Measurements from ENCODE around the gene MAS1.

The MAS1 gene

DNA sequence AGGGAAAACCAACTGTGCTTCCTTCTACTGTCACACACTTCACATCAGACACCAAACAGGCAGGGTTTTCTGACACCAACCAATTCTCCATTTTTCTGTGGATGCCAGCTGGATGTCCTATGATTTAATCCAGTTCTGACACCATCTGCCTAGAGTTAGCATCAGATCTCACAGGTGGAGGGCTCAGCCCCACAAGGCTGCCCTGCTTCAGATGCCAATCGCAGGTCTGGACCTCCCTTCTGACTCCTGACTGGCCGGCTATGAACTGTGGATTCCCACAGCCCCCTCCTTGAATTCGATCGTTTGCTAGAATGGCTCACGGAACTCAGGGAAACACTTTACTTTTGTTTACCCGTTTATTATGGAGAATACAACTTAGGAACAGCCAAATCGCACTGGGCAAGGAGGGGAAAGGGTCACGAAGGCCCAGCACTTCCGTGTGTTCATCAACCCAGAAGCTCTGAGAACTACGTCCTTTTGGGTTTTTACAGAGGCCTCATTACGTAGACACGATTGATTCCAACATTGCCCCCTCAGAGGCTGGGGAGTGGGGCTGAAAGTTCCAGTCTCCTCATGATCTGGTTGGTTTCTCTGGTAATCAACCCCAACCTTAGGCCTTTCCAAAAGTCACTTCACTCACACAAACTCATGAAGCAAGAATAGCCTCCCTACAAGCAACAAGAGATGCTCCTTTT is 25.4 kb upstream of the MAS1 start:
- DNase-seq (no peak), ATAC-seq (ENCODE audit: insufficient read depth, low read depth) (no peak)
- Histone ChIP-seq H3K4me2 (ENCODE audit: insufficient read depth, low read length) (no peak overlapping the region), H4K20me1 (ENCODE audit: insufficient read depth, low read length) (0 out of 2 replicates have a peak, but pooled peaks cover 2% of the 10 kb centered on the region), H3K36me3 (ENCODE audit: insufficient read depth, low read length) (no peaks in the 10 kb centered on the region), H2AFZ (ENCODE audit: low read depth, low read length) (no peak overlapping the region), H3K4me1 (ENCODE audit: insufficient read depth, low read length) (peaks cover 25% of the 10 kb centered on the region), H3K27me3 (ENCODE audit: insufficient read depth, low read length, poor library complexity) (no peaks in the 10 kb centered on the region), H3K9me3 (ENCODE audit: insufficient read depth, low read length, severe bottlenecking) (no peaks in the 10 kb centered on the region), H3K4me3 (ENCODE audit: low read depth in 1 of 2, low read length in 2 of 2) (no peak overlapping the region), H3K27ac (ENCODE audit: low read length) (no peak overlapping the region), H3K79me2 (ENCODE audit: insufficient read depth, low read length) (no peaks in the 10 kb centered on the region), H3K9ac (ENCODE audit: low read depth, low read length) (no peak overlapping the region)
- no peak for TF ChIP-seq EZH2 (IDR thresholded peaks at IDR 0.05; ENCODE audit: borderline replicate concordance, low read depth, low read length, severe bottlenecking)
- TF ChIP-seq, protein P1, sequence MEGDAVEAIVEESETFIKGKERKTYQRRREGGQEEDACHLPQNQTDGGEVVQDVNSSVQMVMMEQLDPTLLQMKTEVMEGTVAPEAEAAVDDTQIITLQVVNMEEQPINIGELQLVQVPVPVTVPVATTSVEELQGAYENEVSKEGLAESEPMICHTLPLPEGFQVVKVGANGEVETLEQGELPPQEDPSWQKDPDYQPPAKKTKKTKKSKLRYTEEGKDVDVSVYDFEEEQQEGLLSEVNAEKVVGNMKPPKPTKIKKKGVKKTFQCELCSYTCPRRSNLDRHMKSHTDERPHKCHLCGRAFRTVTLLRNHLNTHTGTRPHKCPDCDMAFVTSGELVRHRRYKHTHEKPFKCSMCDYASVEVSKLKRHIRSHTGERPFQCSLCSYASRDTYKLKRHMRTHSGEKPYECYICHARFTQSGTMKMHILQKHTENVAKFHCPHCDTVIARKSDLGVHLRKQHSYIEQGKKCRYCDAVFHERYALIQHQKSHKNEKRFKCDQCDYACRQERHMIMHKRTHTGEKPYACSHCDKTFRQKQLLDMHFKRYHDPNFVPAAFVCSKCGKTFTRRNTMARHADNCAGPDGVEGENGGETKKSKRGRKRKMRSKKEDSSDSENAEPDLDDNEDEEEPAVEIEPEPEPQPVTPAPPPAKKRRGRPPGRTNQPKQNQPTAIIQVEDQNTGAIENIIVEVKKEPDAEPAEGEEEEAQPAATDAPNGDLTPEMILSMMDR (IDR thresholded peaks at IDR 0.05; ENCODE audit: borderline replicate concordance, extremely low read depth, low read length, poor library complexity, severe bottlenecking) = no peak

- ATAC-seq (ENCODE audit: insufficient read depth, low read depth) = no peak
- Histone ChIP-seq H3K36me3 (ENCODE audit: insufficient read depth, low read length) (no peaks in the 10 kb centered on the region), H4K20me1 (ENCODE audit: insufficient read depth, low read length) (no peaks in the 10 kb centered on the region), H3K79me2 (ENCODE audit: insufficient read depth, low read length) (no peaks in the 10 kb centered on the region), H3K4me1 (ENCODE audit: insufficient read depth, low read length) (peaks cover 22% of the 10 kb centered on the region), H3K27ac (ENCODE audit: low read length) (no peak overlapping the region), H3K27me3 (ENCODE audit: insufficient read depth, low read length, poor library complexity) (no peaks in the 10 kb centered on the region), H3K9ac (ENCODE audit: low read depth, low read length) (no peak overlapping the region), H2AFZ (ENCODE audit: low read depth, low read length) (no peak overlapping the region), H3K4me2 (ENCODE audit: insufficient read depth, low read length) (no peak overlapping the region), H3K9me3 (ENCODE audit: insufficient read depth, low read length, severe bottlenecking) (no peaks in the 10 kb centered on the region), H3K4me3 (ENCODE audit: low read depth in 1 of 2, low read length in 2 of 2) (no peak overlapping the region)
- TF ChIP-seq EZH2 (IDR thresholded peaks at IDR 0.05; ENCODE audit: borderline replicate concordance, low read depth, low read length, severe bottlenecking) = no peak
- TF ChIP-seq, protein P1 (IDR thresholded peaks at IDR 0.05; ENCODE audit: borderline replicate concordance, extremely low read depth, low read length, poor library complexity, severe bottlenecking) = no peak
- DNase-seq = no peak
Observed at GRCh38 chr6:159866286-159867247, 24.2 kb upstream of the MAS1 start.

GRCh38 chr6:159871241-159871640 is 19.5 kb upstream of the MAS1 start:
- DNase-seq (no peak), ATAC-seq (ENCODE audit: insufficient read depth, low read depth) (no peak)
- Histone ChIP-seq H3K27me3 (ENCODE audit: insufficient read depth, low read length, poor library complexity) (no peaks in the 10 kb centered on the region), H3K4me1 (ENCODE audit: insufficient read depth, low read length) (no peaks in the 10 kb centered on the region), H3K4me2 (ENCODE audit: insufficient read depth, low read length) (no peak overlapping the region), H3K36me3 (ENCODE audit: insufficient read depth, low read length) (no peaks in the 10 kb centered on the region), H3K4me3 (ENCODE audit: low read depth in 1 of 2, low read length in 2 of 2) (no peak overlapping the region), H2AFZ (ENCODE audit: low read depth, low read length) (no peak overlapping the region), H4K20me1 (ENCODE audit: insufficient read depth, low read length) (no peaks in the 10 kb centered on the region), H3K9me3 (ENCODE audit: insufficient read depth, low read length, severe bottlenecking) (no peaks in the 10 kb centered on the region), H3K9ac (ENCODE audit: low read depth, low read length) (no peak overlapping the region), H3K79me2 (ENCODE audit: insufficient read depth, low read length) (no peaks in the 10 kb centered on the region), H3K27ac (ENCODE audit: low read length) (no peak overlapping the region)
- TF ChIP-seq EZH2 (IDR thresholded peaks at IDR 0.05; ENCODE audit: borderline replicate concordance, low read depth, low read length, severe bottlenecking) = no peak
- TF ChIP-seq, protein P1 (IDR thresholded peaks at IDR 0.05; ENCODE audit: borderline replicate concordance, extremely low read depth, low read length, poor library complexity, severe bottlenecking) = no peak
